Panc1 (cell line): ENCODE data around the gene FRMPD2.

Experiments used
- POLR2AphosphoS5 ChIP-seq: IDR thresholded peaks from 2 replicates; pipeline ENCODE4 v1.6.1; 2012; ENCODE audit warnings: mild to moderate bottlenecking, low read depth, low read length, moderate library complexity
- TF ChIP-seq, protein P1 (sequence below): fragments of 450-650 bp; IDR thresholded peaks from 2 replicates; pipeline ENCODE4 v1.5.1; 2017; ENCODE audit warnings: mild to moderate bottlenecking
- TF ChIP-seq, protein P2 (sequence below), 2 experiments: IDR thresholded peaks; 2 replicates each; pipeline ENCODE4 v1.6.1; 2011 to 2012; ENCODE audit warnings: low read depth in 2 of 2, control low read depth in 1 of 2, low read length in 1 of 2, mild to moderate bottlenecking in 1 of 2, moderate library complexity in 1 of 2; ENCODE audit not compliant: insufficient read depth in 1 of 2

DNA sequence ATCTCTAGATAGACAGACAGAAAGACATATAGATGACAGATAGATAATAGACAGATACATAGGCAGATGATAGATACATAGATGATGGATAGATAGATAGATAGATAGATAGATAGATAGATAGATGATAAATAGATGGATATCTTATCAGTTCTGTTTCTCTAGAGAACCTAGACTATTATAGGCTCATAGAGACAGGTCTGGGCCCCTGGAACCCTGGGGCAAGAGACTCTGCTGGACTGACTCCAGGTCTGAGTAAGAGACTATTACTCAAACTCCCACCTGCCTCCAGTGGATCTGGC lies 58.3 kb downstream of the FRMPD2 start:
- TF ChIP-seq, protein P1, sequence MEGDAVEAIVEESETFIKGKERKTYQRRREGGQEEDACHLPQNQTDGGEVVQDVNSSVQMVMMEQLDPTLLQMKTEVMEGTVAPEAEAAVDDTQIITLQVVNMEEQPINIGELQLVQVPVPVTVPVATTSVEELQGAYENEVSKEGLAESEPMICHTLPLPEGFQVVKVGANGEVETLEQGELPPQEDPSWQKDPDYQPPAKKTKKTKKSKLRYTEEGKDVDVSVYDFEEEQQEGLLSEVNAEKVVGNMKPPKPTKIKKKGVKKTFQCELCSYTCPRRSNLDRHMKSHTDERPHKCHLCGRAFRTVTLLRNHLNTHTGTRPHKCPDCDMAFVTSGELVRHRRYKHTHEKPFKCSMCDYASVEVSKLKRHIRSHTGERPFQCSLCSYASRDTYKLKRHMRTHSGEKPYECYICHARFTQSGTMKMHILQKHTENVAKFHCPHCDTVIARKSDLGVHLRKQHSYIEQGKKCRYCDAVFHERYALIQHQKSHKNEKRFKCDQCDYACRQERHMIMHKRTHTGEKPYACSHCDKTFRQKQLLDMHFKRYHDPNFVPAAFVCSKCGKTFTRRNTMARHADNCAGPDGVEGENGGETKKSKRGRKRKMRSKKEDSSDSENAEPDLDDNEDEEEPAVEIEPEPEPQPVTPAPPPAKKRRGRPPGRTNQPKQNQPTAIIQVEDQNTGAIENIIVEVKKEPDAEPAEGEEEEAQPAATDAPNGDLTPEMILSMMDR, result no peak
- no peak for TF ChIP-seq POLR2AphosphoS5
- TF ChIP-seq, protein P2, sequence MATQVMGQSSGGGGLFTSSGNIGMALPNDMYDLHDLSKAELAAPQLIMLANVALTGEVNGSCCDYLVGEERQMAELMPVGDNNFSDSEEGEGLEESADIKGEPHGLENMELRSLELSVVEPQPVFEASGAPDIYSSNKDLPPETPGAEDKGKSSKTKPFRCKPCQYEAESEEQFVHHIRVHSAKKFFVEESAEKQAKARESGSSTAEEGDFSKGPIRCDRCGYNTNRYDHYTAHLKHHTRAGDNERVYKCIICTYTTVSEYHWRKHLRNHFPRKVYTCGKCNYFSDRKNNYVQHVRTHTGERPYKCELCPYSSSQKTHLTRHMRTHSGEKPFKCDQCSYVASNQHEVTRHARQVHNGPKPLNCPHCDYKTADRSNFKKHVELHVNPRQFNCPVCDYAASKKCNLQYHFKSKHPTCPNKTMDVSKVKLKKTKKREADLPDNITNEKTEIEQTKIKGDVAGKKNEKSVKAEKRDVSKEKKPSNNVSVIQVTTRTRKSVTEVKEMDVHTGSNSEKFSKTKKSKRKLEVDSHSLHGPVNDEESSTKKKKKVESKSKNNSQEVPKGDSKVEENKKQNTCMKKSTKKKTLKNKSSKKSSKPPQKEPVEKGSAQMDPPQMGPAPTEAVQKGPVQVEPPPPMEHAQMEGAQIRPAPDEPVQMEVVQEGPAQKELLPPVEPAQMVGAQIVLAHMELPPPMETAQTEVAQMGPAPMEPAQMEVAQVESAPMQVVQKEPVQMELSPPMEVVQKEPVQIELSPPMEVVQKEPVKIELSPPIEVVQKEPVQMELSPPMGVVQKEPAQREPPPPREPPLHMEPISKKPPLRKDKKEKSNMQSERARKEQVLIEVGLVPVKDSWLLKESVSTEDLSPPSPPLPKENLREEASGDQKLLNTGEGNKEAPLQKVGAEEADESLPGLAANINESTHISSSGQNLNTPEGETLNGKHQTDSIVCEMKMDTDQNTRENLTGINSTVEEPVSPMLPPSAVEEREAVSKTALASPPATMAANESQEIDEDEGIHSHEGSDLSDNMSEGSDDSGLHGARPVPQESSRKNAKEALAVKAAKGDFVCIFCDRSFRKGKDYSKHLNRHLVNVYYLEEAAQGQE (IDR thresholded peaks at IDR 0.05; ENCODE audit: insufficient read depth in 1 of 2, low read depth in 2 of 2, low read length in 1 of 2), result no peak
